ENCODE data around the gene ACTR3.

The ACTR3 gene

DNA sequence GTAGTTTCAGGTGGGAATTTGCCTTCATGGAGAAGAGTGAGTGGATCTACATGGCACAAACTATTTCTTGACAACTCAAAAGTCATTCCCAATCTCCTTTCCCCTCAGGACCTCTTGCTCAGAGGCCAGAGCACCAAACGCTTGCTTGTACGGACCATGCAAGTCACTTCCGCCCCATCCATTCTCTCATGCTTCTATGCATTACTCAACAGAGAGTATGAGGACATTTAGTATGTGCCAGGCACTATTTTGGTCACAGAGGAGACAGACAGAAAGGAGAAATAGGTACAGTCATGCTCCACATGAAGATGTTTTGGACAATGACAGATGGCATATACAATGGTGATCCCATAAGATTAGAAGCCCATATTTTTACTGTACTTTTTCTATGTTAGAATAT lies 117.5 kb downstream of the ACTR3 start:
- no peak for DNase-seq

DNA sequence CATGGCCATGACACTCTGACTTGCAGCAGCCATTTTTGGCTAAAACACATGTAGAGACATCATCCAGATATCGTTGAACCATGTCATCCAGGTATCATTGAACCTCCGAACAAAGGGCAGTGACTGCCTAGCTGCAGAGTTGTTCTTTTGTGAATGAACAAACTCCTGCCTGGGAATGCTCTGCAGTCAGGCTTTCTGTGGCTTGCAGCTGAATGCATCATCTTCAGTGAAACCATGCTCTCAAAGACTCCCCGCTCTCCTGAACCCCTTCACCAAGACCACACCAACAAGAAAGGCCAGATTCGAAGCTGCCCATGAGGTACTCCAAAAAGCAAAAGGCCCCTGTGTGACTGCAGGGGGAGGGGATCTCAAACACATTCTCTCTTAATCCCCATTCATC lies 118.8 kb downstream of the ACTR3 start:
- DNase-seq = no peak

DNA sequence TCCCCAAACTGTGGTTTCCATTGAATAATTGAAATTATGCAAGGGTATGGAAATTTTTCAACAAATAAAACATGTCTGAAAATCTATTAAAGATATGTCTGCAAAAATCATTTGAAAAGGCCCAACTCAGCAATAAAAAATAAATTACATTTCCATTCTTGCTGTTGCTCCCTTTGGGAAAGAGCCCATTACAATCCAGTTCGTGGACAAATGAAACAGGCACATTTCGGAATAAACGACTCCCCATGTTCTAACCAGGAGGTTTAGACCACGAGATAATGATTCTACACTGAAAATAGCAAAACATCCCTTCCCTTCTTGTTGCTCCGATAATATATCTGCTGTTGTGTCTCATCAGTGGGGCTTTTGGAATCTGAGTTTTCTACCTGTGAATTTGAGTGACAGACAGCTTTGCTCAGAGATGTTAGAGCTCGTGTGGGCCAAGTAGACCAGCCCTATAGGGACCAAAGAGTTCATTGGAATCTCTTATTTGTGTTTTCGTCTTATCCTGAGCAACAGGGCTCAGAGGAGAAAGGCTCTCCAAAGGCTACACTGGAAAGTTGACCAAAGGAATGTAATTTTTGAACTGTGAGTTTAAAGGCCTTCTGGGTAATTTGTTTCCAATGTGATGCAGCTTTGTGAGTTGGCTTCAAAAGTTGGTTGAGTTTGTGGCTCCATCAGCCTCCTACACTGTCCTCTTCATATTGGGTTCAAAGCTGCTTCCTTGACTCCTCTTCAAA lies 119.5 kb downstream of the ACTR3 start:
- DNase-seq = no peak

GRCh38 chr2:114010001-114010400 lies 120.1 kb downstream of the ACTR3 start:
- DNase-seq = no peak

- no peak for DNase-seq
Observed at GRCh38 chr2:114011713-114012112, 121.8 kb downstream of the ACTR3 start.
